Activated CD8-positive, alpha-beta T cell treated with anti-CD3 and anti-CD28 coated beads for 36 hours (primary cell): ENCODE measurements around the gene TMEM201. TPM values are rescaled to one million over a fixed set of nuclear protein-coding genes. Genes with fewer than 3 reads are reported as not detected.

Experiments used
- ATAC-seq: fragments of 200-7000 bp; cut with Tn5 transposase; one replicate; pipeline ENCODE4 v1.10.0; 2021; ENCODE audit warnings: mild to moderate bottlenecking, moderate library complexity
- CTCF ChIA-PET: fragments of 350-600 bp; sonication (Branson Sonifier 250); formaldehyde crosslinking; loops from one replicate; lab custom pipeline; 2021; ENCODE audit warnings: antibody characterized with exemption; lab: Charles Lee
- POLR2A ChIA-PET: fragments of 350-600 bp; sonication (Branson Sonifier 250); formaldehyde crosslinking; loops from one replicate; lab custom pipeline; 2021; ENCODE audit warnings: antibody characterized with exemption; lab: Charles Lee
- DNase-seq: peaks from one replicate; pipeline ENCODE4 v3.0.0-alpha.2; 2020
- H3K27ac Mint-ChIP-seq: one replicate; pipeline ENCODE4 v1.8.0; 2021; ENCODE audit warnings: mild to moderate bottlenecking, mixed read lengths
- H3K27me3 Mint-ChIP-seq: one replicate; pipeline ENCODE4 v1.8.0; 2021; ENCODE audit warnings: mixed read lengths
- H3K36me3 Mint-ChIP-seq: one replicate; pipeline ENCODE4 v1.8.0; 2021; ENCODE audit warnings: low read depth, mixed read lengths
- H3K4me1 Mint-ChIP-seq: one replicate; pipeline ENCODE4 v1.8.0; 2021; ENCODE audit warnings: low read depth, mixed read lengths
- H3K4me3 Mint-ChIP-seq: one replicate; pipeline ENCODE4 v1.8.0; 2021; ENCODE audit warnings: mild to moderate bottlenecking, moderate library complexity, mixed read lengths
- H3K9me3 Mint-ChIP-seq: one replicate; pipeline ENCODE4 v1.8.0; 2021; ENCODE audit warnings: mixed read lengths
- CTCF ChIP-seq: fragments of 200-600 bp; IDR thresholded peaks from one replicate; pipeline ENCODE4 v1.8.0; 2022; ENCODE audit warnings: antibody characterized with exemption, mild to moderate bottlenecking
- intact Hi-C: fragments of 100-400 bp; cut with micrococcal nuclease; formaldehyde crosslinking; loops from one replicate; pipeline ENCODE4 v1.10.0; 2022
- total RNA-seq, 2 experiments: library from RNA; stranded (reverse); gene quantifications; one replicate each; pipeline ENCODE4 v1.2.3, GENCODE V29; 2021

The TMEM201 gene
- total RNA-seq, 2 experiments from 2014 or later, result 16.2 to 18.1 TPM

GRCh38 chr1:9613625-9614299 is 25.1 kb downstream of the TMEM201 start:
- Mint-ChIP-seq H3K27ac (no peak overlapping the region), H3K4me3 (no peak overlapping the region), H3K27me3 (no peaks in the 10 kb centered on the region), H3K36me3 (peaks cover 11% of the 10 kb centered on the region), H3K4me1 (no peaks in the 10 kb centered on the region), H3K9me3 (no peaks in the 10 kb centered on the region)
- ATAC-seq (no peak), DNase-seq (no peak)
- ChIA-PET CTCF (interaction anchor here (1.2 to 2.7 kb wide), 2 partner anchors 13 to 26 kb away, joined by 4 to 5 read pairs; no protein-coding TSS in a partner anchor), POLR2A (no interaction called here)
- intact Hi-C loops, result no loop called here
- TF ChIP-seq CTCF, result no peak

- peak; percentile 70 for TF ChIP-seq CTCF
- no peak overlapping the region for H3K4me3 Mint-ChIP-seq
- no peaks in the 10 kb centered on the region for H3K9me3 Mint-ChIP-seq
- CTCF ChIA-PET, result interaction anchor here (0.6 to 2.8 kb wide), 36 partner anchors 9 to 474 kb away, joined by 3 to 20 read pairs (median 3); no protein-coding TSS in a partner anchor
- H3K27me3 Mint-ChIP-seq, result peaks cover 6% of the 10 kb centered on the region
- ATAC-seq (peak; percentile 93), DNase-seq (peak; percentile 71)
- H3K4me1 Mint-ChIP-seq, result no peaks in the 10 kb centered on the region
- H3K36me3 Mint-ChIP-seq, result peaks cover 11% of the 10 kb centered on the region
- POLR2A ChIA-PET, result interaction anchor here (0.8 to 2.1 kb wide), 4 partner anchors 17 to 112 kb away, joined by 3 to 6 read pairs (median 4); no protein-coding TSS in a partner anchor
- intact Hi-C loops, result no loop called here
- H3K27ac Mint-ChIP-seq, result no peak overlapping the region
Observed at GRCh38 chr1:9615316-9616063, 26.8 kb downstream of the TMEM201 start.

- Mint-ChIP-seq H3K9me3 (no peaks in the 10 kb centered on the region), H3K4me3 (no peak overlapping the region), H3K27ac (no peak overlapping the region), H3K36me3 (no peaks in the 10 kb centered on the region), H3K4me1 (no peaks in the 10 kb centered on the region), H3K27me3 (peaks cover 6% of the 10 kb centered on the region)
- CTCF ChIA-PET, result interaction anchor here (1.1 kb wide), 2 partner anchors 8 to 45 kb away, joined by 3 read pairs; no protein-coding TSS in a partner anchor
- DNase-seq (no peak), ATAC-seq (no peak)
- POLR2A ChIA-PET, result interaction anchor here (0.9 kb wide), 1 partner anchor 44 kb away, joined by 3 read pairs; no protein-coding TSS in a partner anchor
- TF ChIP-seq CTCF, result no peak
- intact Hi-C loops, result no loop called here
Observed at GRCh38 chr1:9618909-9619679, 30.4 kb downstream of the TMEM201 start.

- intact Hi-C loops, result no loop called here
- no peak overlapping the region for H3K4me3 Mint-ChIP-seq
- DNase-seq (no peak), ATAC-seq (no peak)
- no peaks in the 10 kb centered on the region for H3K36me3 Mint-ChIP-seq
- ChIA-PET CTCF (interaction anchor here (1.2 kb wide), 1 partner anchor 164 kb away, joined by 4 read pairs; no protein-coding TSS in a partner anchor), POLR2A (no interaction called here)
- no peaks in the 10 kb centered on the region for H3K9me3 Mint-ChIP-seq
- H3K27ac Mint-ChIP-seq, result no peak overlapping the region
- H3K27me3 Mint-ChIP-seq, result peaks cover 6% of the 10 kb centered on the region
- H3K4me1 Mint-ChIP-seq, result peaks cover 6% of the 10 kb centered on the region
- no peak for TF ChIP-seq CTCF
Observed at GRCh38 chr1:9621032-9621431, 32.3 kb downstream of the TMEM201 start.
